ENCODE data around the gene LSAMP.
A peak's percentile ranks its signal among the peaks of the same experiment; 100 is the strongest.
"Not testable (repeated sequence)": the region's sequence is repeated elsewhere in the genome, so short reads cannot be mapped to it uniquely, and the experiment has no call there.

LSAMP gene

DNA sequence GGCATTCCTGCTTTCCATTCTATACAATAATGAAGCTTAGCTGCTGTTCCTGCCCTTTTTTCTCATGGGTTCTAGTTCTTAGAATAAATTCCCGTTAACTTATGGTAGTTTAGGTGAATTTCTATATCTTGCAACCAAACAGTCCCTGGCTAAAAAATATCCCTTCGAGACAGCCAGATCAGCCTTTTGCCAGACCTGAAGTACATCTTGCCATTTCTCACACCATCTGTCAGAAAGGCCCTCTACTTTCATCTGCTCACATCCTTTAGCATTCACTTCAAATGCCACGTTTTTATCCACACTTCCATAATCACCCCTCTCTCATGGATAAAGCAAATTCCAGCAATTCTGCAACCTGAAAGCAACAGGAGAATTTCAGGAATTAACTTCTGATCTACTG lies 676.6 kb downstream of the LSAMP start:
- no peak for DNase-seq

- DNase-seq: peak in 5 of 56 donors; percentile 4 to 13 (median 10)
Observed at GRCh38 chr3:115766587-115767482, 678.5 kb downstream of the LSAMP start.

DNA sequence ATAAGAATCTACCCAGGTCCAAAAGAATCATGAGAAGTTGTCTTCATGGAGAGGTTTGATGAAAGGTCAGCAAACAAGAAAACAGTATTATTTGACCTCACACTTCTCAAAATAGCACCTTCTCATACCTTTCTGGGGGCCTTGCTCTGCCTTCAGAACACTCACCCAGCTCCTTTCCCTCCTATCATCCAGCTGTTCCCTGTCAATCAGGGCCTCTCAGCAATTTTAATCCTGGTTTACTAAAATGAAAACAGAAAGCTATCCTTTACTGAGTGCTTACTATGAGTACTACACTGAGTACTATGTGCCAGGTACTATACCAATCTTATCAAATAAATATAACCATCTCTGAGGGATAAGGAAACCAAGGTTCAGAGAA lies 683.4 kb downstream of the LSAMP start:
- no peak for DNase-seq

GRCh38 chr3:115760716-115761115 lies 684.6 kb downstream of the LSAMP start:
- no peak for DNase-seq

DNA sequence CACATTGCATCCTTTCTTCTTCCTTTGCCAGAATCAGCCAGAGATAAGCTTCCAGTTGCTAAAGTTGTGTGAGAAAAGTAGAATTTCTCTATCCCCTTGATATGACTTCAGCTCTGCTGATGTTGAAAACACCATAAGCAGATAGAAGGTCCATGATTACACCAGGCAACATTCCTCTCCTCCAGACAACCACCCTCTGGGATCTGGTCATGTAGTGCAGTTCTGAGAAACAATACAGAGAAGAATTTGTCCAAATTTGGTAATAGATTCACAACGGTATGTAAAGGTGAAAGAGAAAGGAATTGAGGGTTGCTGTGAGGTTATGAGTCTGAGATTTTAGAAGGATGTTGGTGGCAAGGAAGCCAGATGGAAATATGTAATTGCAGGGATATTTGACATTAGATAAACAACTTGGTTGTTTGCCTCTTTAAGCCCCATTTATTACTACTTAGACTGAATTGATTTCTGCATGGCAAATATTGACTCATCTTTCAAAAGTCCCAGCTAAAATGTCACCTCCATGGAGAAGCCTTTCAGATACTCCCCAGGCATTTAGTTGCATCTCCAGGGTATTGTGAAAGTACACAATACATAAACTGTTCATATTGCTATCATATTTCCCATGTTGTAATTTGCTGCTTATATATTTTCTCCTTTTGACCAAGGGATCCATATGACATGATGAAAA lies 687.1 kb downstream of the LSAMP start:
- DNase-seq: no peak

DNA sequence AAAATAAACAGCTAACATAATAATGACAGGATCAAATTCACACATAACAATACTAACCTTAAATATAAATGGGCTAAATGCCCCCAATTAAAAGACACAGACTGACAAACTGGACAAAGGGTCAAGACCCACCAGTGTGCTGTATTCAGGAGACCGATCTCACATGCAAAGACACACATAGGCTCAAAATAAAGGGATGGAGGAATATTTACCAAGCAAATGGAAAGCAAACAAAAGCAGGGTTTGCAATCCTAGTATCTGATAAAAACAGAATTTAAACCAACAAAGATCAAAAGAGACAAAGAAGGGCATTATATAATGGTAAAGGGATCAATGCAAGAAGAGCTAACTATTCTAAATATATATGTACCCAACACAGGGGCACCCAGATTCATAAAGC lies 692.3 kb downstream of the LSAMP start:
- not testable (repeated sequence) for DNase-seq
